Measurements from ENCODE around the gene AUTS2.
"Not testable (repeated sequence)": the region's sequence is repeated elsewhere in the genome, so short reads cannot be mapped to it uniquely, and the experiment has no call there.

AUTS2 gene

GRCh38 chr7:70645876-70646351, 1047.6 kb downstream of the AUTS2 start:
- no peak for TF ChIP-seq POU2F2 (IDR thresholded peaks at IDR 0.05; ENCODE audit: low read depth, low read length)
- TF ChIP-seq SPI1 (IDR thresholded peaks at IDR 0.05; ENCODE audit: low read depth, low read length) = no peak
- TF ChIP-seq TAF1 (IDR thresholded peaks at IDR 0.05; ENCODE audit: low read depth, low read length) = no peak
- TF ChIP-seq POLR2A (IDR thresholded peaks at IDR 0.05; ENCODE audit: low read depth, low read length) = no peak
- no peak for TF ChIP-seq PAX5 (IDR thresholded peaks at IDR 0.05; ENCODE audit: insufficient read depth, low read length, severe bottlenecking)
- no peak for TF ChIP-seq POLR2AphosphoS5 (IDR thresholded peaks at IDR 0.05; ENCODE audit: low read depth, low read length)
- FAIRE-seq (no peak), DNase-seq (ENCODE audit: insufficient read length, low spot score) (no peak)

DNA sequence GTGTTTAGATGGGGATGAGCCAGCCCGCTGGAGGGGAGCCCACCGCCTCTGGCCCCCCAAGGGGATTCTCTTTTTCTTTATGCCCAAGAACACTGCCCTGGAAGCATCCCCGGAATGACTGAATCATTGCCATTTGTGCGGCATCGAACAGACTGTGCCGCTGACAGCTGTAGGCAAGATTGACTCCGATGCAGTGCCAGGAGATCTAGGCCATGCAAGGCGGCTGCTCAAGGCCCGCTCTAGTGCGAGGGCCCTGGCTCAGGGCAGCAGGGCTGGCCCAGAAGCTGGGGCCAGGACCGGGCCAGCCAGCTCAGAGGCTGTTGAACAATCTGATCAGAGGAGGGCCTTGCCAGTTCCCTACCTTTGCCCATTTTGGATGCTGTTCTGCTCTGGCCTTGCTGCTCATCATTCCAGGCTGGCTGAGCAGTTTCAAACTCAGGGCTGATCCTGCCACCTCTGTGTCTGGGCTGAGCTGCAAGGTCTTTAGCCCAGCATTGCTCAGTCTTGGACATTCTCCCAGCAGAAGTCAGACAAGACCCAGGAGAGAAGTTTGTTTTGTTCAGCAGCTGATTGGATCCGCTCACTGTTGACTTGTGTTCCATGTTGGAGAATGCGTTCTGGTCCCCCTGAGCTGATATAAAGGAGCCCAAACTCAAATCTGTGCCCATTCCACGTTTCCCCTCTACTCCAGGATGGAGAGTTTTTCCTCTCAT, 1048.4 kb downstream of the AUTS2 start:
- TF ChIP-seq POU2F2 (IDR thresholded peaks at IDR 0.05; ENCODE audit: low read depth, low read length) (no peak), SPI1 (IDR thresholded peaks at IDR 0.05; ENCODE audit: low read depth, low read length) (no peak), PAX5 (IDR thresholded peaks at IDR 0.05; ENCODE audit: insufficient read depth, low read length, severe bottlenecking) (no peak)
- DNase-seq (ENCODE audit: insufficient read length, low spot score) (no peak), FAIRE-seq (no peak)

- TF ChIP-seq POU2F2 (IDR thresholded peaks at IDR 0.05; ENCODE audit: low read depth, low read length) (no peak), POLR2AphosphoS5 (IDR thresholded peaks at IDR 0.05; ENCODE audit: low read depth, low read length) (no peak), SPI1 (IDR thresholded peaks at IDR 0.05; ENCODE audit: low read depth, low read length) (no peak), PAX5 (IDR thresholded peaks at IDR 0.05; ENCODE audit: insufficient read depth, low read length, severe bottlenecking) (no peak)
- peak; percentile 35 for DNase-seq (ENCODE audit: insufficient read length, low spot score)
- peak; percentile 69 for FAIRE-seq
Measured at GRCh38 chr7:70647801-70648498, 1049.7 kb downstream of the AUTS2 start.

DNA sequence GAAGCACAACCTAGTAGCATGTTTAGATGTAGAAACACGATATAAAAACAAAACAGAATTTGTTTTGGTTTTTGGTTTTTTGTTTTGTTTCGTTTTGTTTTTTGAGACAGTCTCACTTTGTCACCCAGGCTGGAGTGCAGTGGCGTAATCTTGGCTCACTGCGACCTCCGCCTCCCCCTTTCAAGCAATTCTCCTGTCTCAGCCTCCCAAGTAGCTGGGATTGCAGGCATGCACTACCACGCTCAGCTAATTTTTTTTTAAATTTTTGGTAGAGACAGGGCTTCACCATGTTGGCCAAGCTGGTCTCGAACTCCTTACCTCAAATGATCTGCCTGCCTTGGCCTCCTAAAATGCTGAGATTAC, 1050.2 kb downstream of the AUTS2 start:
- DNase-seq (ENCODE audit: insufficient read length, low spot score); FAIRE-seq: not testable (repeated sequence)

- TF ChIP-seq SPI1 (IDR thresholded peaks at IDR 0.05; ENCODE audit: low read depth, low read length) (no peak), POLR2AphosphoS5 (IDR thresholded peaks at IDR 0.05; ENCODE audit: low read depth, low read length) (no peak), POU2F2 (IDR thresholded peaks at IDR 0.05; ENCODE audit: low read depth, low read length) (no peak), TAF1 (IDR thresholded peaks at IDR 0.05; ENCODE audit: low read depth, low read length) (no peak), POLR2A (IDR thresholded peaks at IDR 0.05; ENCODE audit: low read depth, low read length) (no peak), PAX5 (IDR thresholded peaks at IDR 0.05; ENCODE audit: insufficient read depth, low read length, severe bottlenecking) (no peak)
- FAIRE-seq = no peak
- no peak for DNase-seq (ENCODE audit: insufficient read length, low spot score)
Measured at GRCh38 chr7:70649323-70649722, 1051.0 kb downstream of the AUTS2 start.

- TF ChIP-seq PAX5 (IDR thresholded peaks at IDR 0.05; ENCODE audit: insufficient read depth, low read length, severe bottlenecking) (no peak), POLR2A (IDR thresholded peaks at IDR 0.05; ENCODE audit: low read depth, low read length) (no peak), TAF1 (IDR thresholded peaks at IDR 0.05; ENCODE audit: low read depth, low read length) (no peak), SPI1 (IDR thresholded peaks at IDR 0.05; ENCODE audit: low read depth, low read length) (no peak), POU2F2 (IDR thresholded peaks at IDR 0.05; ENCODE audit: low read depth, low read length) (no peak)
- DNase-seq (ENCODE audit: insufficient read length, low spot score) (no peak), FAIRE-seq (no peak)
Measured at GRCh38 chr7:70654146-70654545, 1055.9 kb downstream of the AUTS2 start.

DNA sequence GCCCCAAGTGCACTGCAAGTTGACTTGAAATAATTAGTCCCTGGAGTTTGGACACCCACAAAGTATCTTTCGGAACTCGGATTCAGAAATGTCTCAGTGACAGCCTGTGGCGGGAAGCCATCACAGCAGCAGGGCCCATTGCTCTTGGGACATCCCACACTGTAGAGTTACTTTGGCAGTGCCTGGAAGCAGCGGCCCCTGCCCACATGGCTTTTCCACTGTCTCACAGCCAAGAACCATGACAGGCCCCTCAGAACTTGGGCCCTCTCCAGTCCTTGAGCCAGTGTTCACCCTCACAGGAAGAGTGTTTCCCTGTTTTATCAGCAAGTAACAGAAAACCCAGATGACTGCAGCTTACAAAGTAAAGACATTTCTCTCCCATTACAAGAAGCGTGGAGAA, 1056.7 kb downstream of the AUTS2 start:
- DNase-seq (ENCODE audit: insufficient read length, low spot score) (no peak), FAIRE-seq (no peak)
- no peak for TF ChIP-seq SPI1 (IDR thresholded peaks at IDR 0.05; ENCODE audit: low read depth, low read length)
- no peak for TF ChIP-seq PAX5 (IDR thresholded peaks at IDR 0.05; ENCODE audit: insufficient read depth, low read length, severe bottlenecking)
- no peak for TF ChIP-seq TAF1 (IDR thresholded peaks at IDR 0.05; ENCODE audit: low read depth, low read length)
- TF ChIP-seq POU2F2 (IDR thresholded peaks at IDR 0.05; ENCODE audit: low read depth, low read length) = no peak
- TF ChIP-seq POLR2A (IDR thresholded peaks at IDR 0.05; ENCODE audit: low read depth, low read length) = no peak
- no peak for TF ChIP-seq POLR2AphosphoS5 (IDR thresholded peaks at IDR 0.05; ENCODE audit: low read depth, low read length)

DNA sequence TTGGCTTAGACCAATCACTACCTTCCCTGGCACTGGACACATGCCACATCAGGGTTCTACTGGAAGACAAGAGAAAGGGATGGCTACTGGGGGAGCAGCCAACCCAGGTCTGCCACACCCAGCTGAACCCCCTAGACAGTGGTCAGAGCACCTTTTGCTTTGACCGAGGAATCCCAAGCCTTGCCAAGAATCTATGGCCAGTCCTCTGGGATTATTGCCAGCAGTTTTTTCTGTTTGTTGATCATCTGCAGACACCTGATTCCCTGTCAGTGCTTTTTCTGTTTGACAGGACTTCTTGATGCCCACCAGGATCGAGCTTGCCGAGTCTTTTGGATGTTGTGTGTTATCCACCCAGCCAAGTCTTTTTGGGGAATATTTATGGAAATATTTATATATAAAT, 1057.4 kb downstream of the AUTS2 start:
- DNase-seq (ENCODE audit: insufficient read length, low spot score) (no peak), FAIRE-seq (no peak)
- TF ChIP-seq SPI1 (IDR thresholded peaks at IDR 0.05; ENCODE audit: low read depth, low read length) (no peak), POLR2AphosphoS5 (IDR thresholded peaks at IDR 0.05; ENCODE audit: low read depth, low read length) (no peak), POU2F2 (IDR thresholded peaks at IDR 0.05; ENCODE audit: low read depth, low read length) (no peak), POLR2A (IDR thresholded peaks at IDR 0.05; ENCODE audit: low read depth, low read length) (no peak)

- TF ChIP-seq TAF1 (IDR thresholded peaks at IDR 0.05; ENCODE audit: low read depth, low read length) = no peak
- TF ChIP-seq POU2F2 (IDR thresholded peaks at IDR 0.05; ENCODE audit: low read depth, low read length) = no peak
- no peak for TF ChIP-seq POLR2A (IDR thresholded peaks at IDR 0.05; ENCODE audit: low read depth, low read length)
- no peak for TF ChIP-seq POLR2AphosphoS5 (IDR thresholded peaks at IDR 0.05; ENCODE audit: low read depth, low read length)
- no peak for TF ChIP-seq PAX5 (IDR thresholded peaks at IDR 0.05; ENCODE audit: insufficient read depth, low read length, severe bottlenecking)
- no peak for TF ChIP-seq SPI1 (IDR thresholded peaks at IDR 0.05; ENCODE audit: low read depth, low read length)
- FAIRE-seq = no peak
- no peak for DNase-seq (ENCODE audit: insufficient read length, low spot score)
Measured at GRCh38 chr7:70657571-70657970, 1059.3 kb downstream of the AUTS2 start.

DNA sequence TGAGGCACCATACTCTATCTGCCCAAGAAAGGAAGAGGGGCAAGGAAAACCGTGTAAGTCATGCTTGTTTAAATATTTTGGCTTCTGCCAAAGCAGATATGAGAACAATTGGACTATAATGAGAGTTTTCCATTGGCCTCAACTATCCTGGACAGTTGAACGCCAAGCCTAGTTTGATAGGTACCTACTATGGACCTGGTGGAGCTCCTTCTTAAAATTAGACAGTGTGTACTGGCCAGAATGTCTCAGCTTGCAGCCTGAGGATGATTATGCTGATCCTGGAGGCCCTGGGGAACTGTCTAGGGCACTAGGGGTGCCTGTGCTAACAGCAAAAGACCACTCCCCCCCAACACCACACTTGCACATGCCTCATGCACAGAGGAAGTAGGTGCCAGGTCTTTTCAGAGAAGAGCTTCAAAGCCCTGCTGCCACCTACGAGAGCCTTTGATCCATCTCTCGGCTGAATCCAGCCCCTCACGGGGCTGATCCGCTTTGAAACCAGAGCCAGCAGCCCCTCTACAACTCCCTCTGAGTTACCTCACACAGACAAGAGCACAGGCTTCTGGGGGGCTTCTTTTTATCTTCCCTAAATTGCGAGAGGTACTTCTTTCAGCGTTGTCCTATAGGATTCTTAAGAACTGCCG, 1059.8 kb downstream of the AUTS2 start:
- no peak for TF ChIP-seq SPI1 (IDR thresholded peaks at IDR 0.05; ENCODE audit: low read depth, low read length)
- TF ChIP-seq PAX5 (IDR thresholded peaks at IDR 0.05; ENCODE audit: insufficient read depth, low read length, severe bottlenecking) = no peak
- no peak for TF ChIP-seq POLR2AphosphoS5 (IDR thresholded peaks at IDR 0.05; ENCODE audit: low read depth, low read length)
- no peak for TF ChIP-seq POU2F2 (IDR thresholded peaks at IDR 0.05; ENCODE audit: low read depth, low read length)
- TF ChIP-seq TAF1 (IDR thresholded peaks at IDR 0.05; ENCODE audit: low read depth, low read length) = no peak
- no peak for TF ChIP-seq POLR2A (IDR thresholded peaks at IDR 0.05; ENCODE audit: low read depth, low read length)
- FAIRE-seq = no peak

More for the DNA sequence above, 1059.8 kb downstream of the AUTS2 start:
- no peak for DNase-seq (ENCODE audit: insufficient read length, low spot score)

Data from GM12891 (cell line).